GM12878 (cell line): ENCODE results near the gene EXOSC10. TPM values are rescaled to one million over a fixed set of nuclear protein-coding genes. Genes with fewer than 3 reads are reported as not detected.

ENCODE experiments used
- ATAC-seq: fragments of 200-7000 bp; cut with Tn5 transposase; 3 replicates; pipeline ENCODE4 v1.9.1; 2020; ENCODE audit warnings: mild to moderate bottlenecking, moderate library complexity
- BruUV-seq: library from RNA; stranded (reverse); fragments of 400-500 nt; replicated peaks from 2 replicates; lab custom pipeline; 2021; lab: Mats Ljungman, UMichigan
- CTCF ChIA-PET: fragments of 300-600 bp; sonication (Branson Sonifier 250); formaldehyde crosslinking; extraction: SDS; loops from one replicate; lab custom pipeline; 2021; ENCODE audit warnings: inconsistent platforms; lab: Yijun Ruan, JAX
- POLR2A ChIA-PET: fragments of 350-600 bp; formaldehyde crosslinking; extraction: SDS; loops from one replicate; lab custom pipeline; 2021; ENCODE audit warnings: inconsistent platforms; lab: Charles Lee
- RAD21 ChIA-PET: fragments of 300-600 bp; sonication (Branson Sonifier 250); formaldehyde crosslinking; loops from one replicate; lab custom pipeline; 2023; ENCODE audit warnings: antibody characterized with exemption; ENCODE audit not compliant: unreplicated experiment; lab: Charles Lee
- SMC1A ChIA-PET: fragments of 300-600 bp; sonication (Branson Sonifier 250); formaldehyde crosslinking; loops from one replicate; lab custom pipeline; 2023; ENCODE audit not compliant: unreplicated experiment, uncharacterized antibody; lab: Charles Lee
- DNase-seq: peaks from one replicate; pipeline ENCODE4 v3.0.0-alpha.2; 2011; ENCODE audit warnings: low read depth, low spot score
- FAIRE-seq: peaks from 3 replicates; lab custom pipeline; 2011; peaks lifted over from hg19 to GRCh38; lab: Jason Lieb, UNC
- H2AFZ ChIP-seq: 2 replicates; pipeline ENCODE4 v1.6.0; 2011; ENCODE audit warnings: low read depth, low read length, control low read depth; ENCODE audit not compliant: control insufficient read depth
- H3K27ac ChIP-seq: 2 replicates; pipeline ENCODE4 v1.5.1; 2011; ENCODE audit warnings: control low read depth; ENCODE audit not compliant: control insufficient read depth, insufficient read depth
- H3K27me3 ChIP-seq, 2 experiments: replicated peaks in 1 of 2; 2 replicates each; pipeline versions ENCODE4 v1.6.0 to v1.6.1; 2011; ENCODE audit warnings: low read length in 1 of 2; ENCODE audit not compliant: control insufficient read depth in 2 of 2, insufficient read depth in 2 of 2
- H3K36me3 ChIP-seq, 2 experiments: 2 replicates each; pipeline ENCODE4 v1.5.1; 2011; ENCODE audit warnings: low read length in 1 of 2; ENCODE audit not compliant: control insufficient read depth in 2 of 2, insufficient read depth in 2 of 2
- H3K4me1 ChIP-seq: 2 replicates; pipeline ENCODE4 v1.6.1; 2011; ENCODE audit warnings: mild to moderate bottlenecking, low read length, moderate library complexity, mixed read lengths; ENCODE audit not compliant: control insufficient read depth, insufficient read depth
- H3K4me2 ChIP-seq: 2 replicates; pipeline ENCODE4 v1.6.0; 2011; ENCODE audit warnings: control low read depth; ENCODE audit not compliant: control insufficient read depth, insufficient read depth
- H3K4me3 ChIP-seq: fragments of 200-600 bp; sonication (generic); 2 replicates; pipeline ENCODE4 v1.5.1; 2016
- H3K79me2 ChIP-seq: 2 replicates; pipeline ENCODE4 v1.6.0; 2011; ENCODE audit warnings: low read length; ENCODE audit not compliant: control insufficient read depth, insufficient read depth
- H3K9ac ChIP-seq: 2 replicates; pipeline ENCODE4 v1.8.0; 2011; ENCODE audit warnings: low read length, control low read depth, mixed read lengths; ENCODE audit not compliant: control insufficient read depth, insufficient read depth
- H3K9me3 ChIP-seq: replicated peaks from 3 replicates; pipeline ENCODE4 v1.5.1; 2011; ENCODE audit warnings: mild to moderate bottlenecking, low read length; ENCODE audit not compliant: control insufficient read depth, insufficient read depth
- H4K20me1 ChIP-seq: 2 replicates; pipeline ENCODE4 v1.6.0; 2011; ENCODE audit not compliant: control insufficient read depth, insufficient read depth
- EZH2 ChIP-seq: IDR thresholded peaks from 2 replicates; pipeline ENCODE4 v1.6.1; 2012; ENCODE audit warnings: low read depth, mild to moderate bottlenecking, control low read depth, inconsistent platforms, low read length, borderline replicate concordance; ENCODE audit not compliant: control insufficient read depth
- HDAC6 ChIP-seq: fragments of 200-600 bp; sonication (generic); IDR thresholded peaks from one replicate; pipeline ENCODE4 v1.8.0; 2017; ENCODE audit warnings: antibody characterized with exemption; ENCODE audit not compliant: unreplicated experiment
- HDGF ChIP-seq: fragments of 450-650 bp; IDR thresholded peaks from 2 replicates; pipeline ENCODE4 v1.6.1; 2016; ENCODE audit warnings: antibody characterized with exemption
- MTA2 ChIP-seq: fragments of 450-650 bp; IDR thresholded peaks from 2 replicates; pipeline ENCODE4 v1.6.1; 2016; ENCODE audit warnings: low read depth, mild to moderate bottlenecking, moderate library complexity
- MYC ChIP-seq: IDR thresholded peaks from 2 replicates; pipeline ENCODE4 v1.6.1; 2011; ENCODE audit warnings: mild to moderate bottlenecking, low read length, moderate library complexity, inconsistent platforms; ENCODE audit not compliant: insufficient read depth, insufficient replicate concordance, insufficient read length, severe bottlenecking
- NFXL1 ChIP-seq: fragments of 450-650 bp; IDR thresholded peaks from 2 replicates; pipeline ENCODE4 v1.6.1; 2017; ENCODE audit warnings: antibody characterized with exemption, mild to moderate bottlenecking, borderline replicate concordance
- POLR2A ChIP-seq: IDR thresholded peaks from 2 replicates; pipeline ENCODE4 v1.6.1; 2011; ENCODE audit warnings: low read depth, mild to moderate bottlenecking, low read length
- RB1 ChIP-seq: fragments of 450-650 bp; formaldehyde crosslinking; IDR thresholded peaks from 2 replicates; pipeline ENCODE4 v1.6.1; 2017; ENCODE audit warnings: mild to moderate bottlenecking, borderline replicate concordance
- SKIL ChIP-seq: fragments of 450-650 bp; IDR thresholded peaks from 2 replicates; pipeline ENCODE4 v1.6.1; 2017; ENCODE audit warnings: mild to moderate bottlenecking, low read depth, inconsistent platforms; ENCODE audit not compliant: poor library complexity, severe bottlenecking
- USF1 ChIP-seq: IDR thresholded peaks from 2 replicates; pipeline ENCODE4 v1.6.1; 2011; ENCODE audit warnings: borderline replicate concordance, low read depth, mild to moderate bottlenecking, moderate library complexity, mixed read lengths, low read length; ENCODE audit not compliant: insufficient read depth; ENCODE audit errors: extremely low read length
- ZBED1 ChIP-seq: IDR thresholded peaks from 2 replicates; pipeline ENCODE4 v1.6.1; 2016; ENCODE audit warnings: borderline replicate concordance
- ZZZ3 ChIP-seq: IDR thresholded peaks from 2 replicates; pipeline ENCODE4 v1.6.1; 2011; ENCODE audit warnings: low read depth; ENCODE audit not compliant: control insufficient read depth, insufficient read length
- WGBS: methylation state at CpG from one replicate; pipeline ENCODE4 v1.1.6; 2016; ENCODE audit warnings: low lambda C conversion rate; ENCODE audit not compliant: insufficient replicate concordance, insufficient coverage; ENCODE audit errors: missing lambda C conversion rate; 5-methylcytosine and 5-hydroxymethylcytosine counted together
- in situ Hi-C: fragments of 300-500 bp; cut with MboI; formaldehyde crosslinking; loops from 9 replicates; pipeline ENCODE4 v1.14.3; 2018; ENCODE audit warnings: mixed read lengths
- intact Hi-C: fragments of 100-400 bp; cut with micrococcal nuclease; formaldehyde crosslinking; loops from one replicate; pipeline ENCODE4 v1.14.2; 2022; ENCODE audit not compliant: unreplicated experiment
- polyA plus RNA-seq, 11 experiments: library from polyadenylated mRNA; depleted of rRNA in 4 of 11; unstranded in 6 of 11; stranded (reverse) in 5 of 11; fragments of >200 nt; fragmentation: Nextera tagmentation in 4 of 11; fragmentation: Illumina TruSeq in 1 of 11; extraction: Ambion mirVana in 4 of 11; extraction: Trizol in 1 of 11; gene quantifications; 1 replicate in 1 of 11; 2 replicates in 10 of 11; pipeline versions ENCODE4 v1.2.1 to v1.2.3, GENCODE V29; 2011 to 2016; ENCODE audit warnings: inconsistent platforms in 2 of 11, missing spikeins in 2 of 11, low read depth in 1 of 11
- total RNA-seq, 4 experiments: library from RNA; depleted of rRNA in 3 of 4; stranded (reverse); fragments of >200 nt in 3 of 4; fragmentation: Illumina TruSeq in 1 of 4; extraction: Trizol in 1 of 4; gene quantifications; 2 replicates each; pipeline versions ENCODE4 v1.2.1 to v1.2.3, GENCODE V29; 2013 to 2021
- TF ChIP-seq, protein P1 (sequence below): fragments of 450-650 bp; formaldehyde crosslinking; IDR thresholded peaks from 2 replicates; pipeline ENCODE4 v1.4.0; 2020; ENCODE audit warnings: mild to moderate bottlenecking, moderate library complexity
- TF ChIP-seq, protein P2 (sequence below): fragments of 450-650 bp; IDR thresholded peaks from 2 replicates; pipeline ENCODE4 v1.6.1; 2016; ENCODE audit warnings: mild to moderate bottlenecking

The EXOSC10 gene
- total and polyA plus RNA-seq, 10 of the 15 experiments (the other 5 are each of a cell fraction or from before 2014, with no cell fraction given): 16.2 to 86.5 (median 66.4) TPM

GRCh38 chr1:11142618-11143391 is 43.1 kb upstream of the EXOSC10 start:
- H3K9ac ChIP-seq: no peak overlapping the region
- 100% methylated on average over 4 of the region's 4 CpGs for WGBS
- no peak overlapping the region for H3K27ac ChIP-seq
- H4K20me1 ChIP-seq: no peaks in the 10 kb centered on the region
- no peak for TF ChIP-seq ZBED1
- TF ChIP-seq MYC: no peak
- TF ChIP-seq, protein P1, sequence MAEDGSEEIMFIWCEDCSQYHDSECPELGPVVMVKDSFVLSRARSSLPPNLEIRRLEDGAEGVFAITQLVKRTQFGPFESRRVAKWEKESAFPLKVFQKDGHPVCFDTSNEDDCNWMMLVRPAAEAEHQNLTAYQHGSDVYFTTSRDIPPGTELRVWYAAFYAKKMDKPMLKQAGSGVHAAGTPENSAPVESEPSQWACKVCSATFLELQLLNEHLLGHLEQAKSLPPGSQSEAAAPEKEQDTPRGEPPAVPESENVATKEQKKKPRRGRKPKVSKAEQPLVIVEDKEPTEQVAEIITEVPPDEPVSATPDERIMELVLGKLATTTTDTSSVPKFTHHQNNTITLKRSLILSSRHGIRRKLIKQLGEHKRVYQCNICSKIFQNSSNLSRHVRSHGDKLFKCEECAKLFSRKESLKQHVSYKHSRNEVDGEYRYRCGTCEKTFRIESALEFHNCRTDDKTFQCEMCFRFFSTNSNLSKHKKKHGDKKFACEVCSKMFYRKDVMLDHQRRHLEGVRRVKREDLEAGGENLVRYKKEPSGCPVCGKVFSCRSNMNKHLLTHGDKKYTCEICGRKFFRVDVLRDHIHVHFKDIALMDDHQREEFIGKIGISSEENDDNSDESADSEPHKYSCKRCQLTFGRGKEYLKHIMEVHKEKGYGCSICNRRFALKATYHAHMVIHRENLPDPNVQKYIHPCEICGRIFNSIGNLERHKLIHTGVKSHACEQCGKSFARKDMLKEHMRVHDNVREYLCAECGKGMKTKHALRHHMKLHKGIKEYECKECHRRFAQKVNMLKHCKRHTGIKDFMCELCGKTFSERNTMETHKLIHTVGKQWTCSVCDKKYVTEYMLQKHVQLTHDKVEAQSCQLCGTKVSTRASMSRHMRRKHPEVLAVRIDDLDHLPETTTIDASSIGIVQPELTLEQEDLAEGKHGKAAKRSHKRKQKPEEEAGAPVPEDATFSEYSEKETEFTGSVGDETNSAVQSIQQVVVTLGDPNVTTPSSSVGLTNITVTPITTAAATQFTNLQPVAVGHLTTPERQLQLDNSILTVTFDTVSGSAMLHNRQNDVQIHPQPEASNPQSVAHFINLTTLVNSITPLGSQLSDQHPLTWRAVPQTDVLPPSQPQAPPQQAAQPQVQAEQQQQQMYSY (CRISPR knock-in tag): no peak
- TF ChIP-seq MTA2: no peak
- no peak for TF ChIP-seq HDAC6
- no peak for TF ChIP-seq POLR2A
- TF ChIP-seq, protein P2, sequence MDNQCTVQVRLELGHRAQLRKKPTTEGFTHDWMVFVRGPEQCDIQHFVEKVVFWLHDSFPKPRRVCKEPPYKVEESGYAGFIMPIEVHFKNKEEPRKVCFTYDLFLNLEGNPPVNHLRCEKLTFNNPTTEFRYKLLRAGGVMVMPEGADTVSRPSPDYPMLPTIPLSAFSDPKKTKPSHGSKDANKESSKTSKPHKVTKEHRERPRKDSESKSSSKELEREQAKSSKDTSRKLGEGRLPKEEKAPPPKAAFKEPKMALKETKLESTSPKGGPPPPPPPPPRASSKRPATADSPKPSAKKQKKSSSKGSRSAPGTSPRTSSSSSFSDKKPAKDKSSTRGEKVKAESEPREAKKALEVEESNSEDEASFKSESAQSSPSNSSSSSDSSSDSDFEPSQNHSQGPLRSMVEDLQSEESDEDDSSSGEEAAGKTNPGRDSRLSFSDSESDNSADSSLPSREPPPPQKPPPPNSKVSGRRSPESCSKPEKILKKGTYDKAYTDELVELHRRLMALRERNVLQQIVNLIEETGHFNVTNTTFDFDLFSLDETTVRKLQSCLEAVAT: no peak
- TF ChIP-seq ZZZ3: no peak
- TF ChIP-seq RB1: no peak
- TF ChIP-seq SKIL: no peak
- no peak for TF ChIP-seq USF1
- no peak for TF ChIP-seq HDGF
- TF ChIP-seq EZH2: no peak
- no peak for TF ChIP-seq NFXL1
- no peak overlapping the region for H2AFZ ChIP-seq
- ChIA-PET CTCF (no interaction called here), SMC1A (no interaction called here), RAD21 (no interaction called here), POLR2A (no interaction called here)
- H3K4me3 ChIP-seq: no peak overlapping the region
- peaks cover 7 to 20% of the 10 kb centered on the region in 2 experiments for H3K36me3 ChIP-seq
- ATAC-seq (no peak), DNase-seq (no peak), FAIRE-seq (no peak)
- no peaks in the 10 kb centered on the region for H3K4me1 ChIP-seq
- H3K79me2 ChIP-seq: no peaks in the 10 kb centered on the region
- H3K27me3 ChIP-seq: no peaks in the 10 kb centered on the region
- H3K4me2 ChIP-seq: no peak overlapping the region
- no peaks in the 10 kb centered on the region for H3K9me3 ChIP-seq
- in situ Hi-C loops: no loop called here
- no TSS peak for BruUV-seq
- intact Hi-C loops: no loop called here
